ENCODE data around the gene SNED1.
"Not testable (repeated sequence)": the region's sequence is repeated elsewhere in the genome, so short reads cannot be mapped to it uniquely, and the experiment has no call there.

The SNED1 gene

GRCh38 chr2:241094924-241095420 lies 96.6 kb downstream of the SNED1 start:
- H3K4me1 ChIP-seq (ENCODE audit: control insufficient read depth, insufficient read depth, low read length, unreplicated experiment) = peaks cover 1% of the 10 kb centered on the region
- no peak overlapping the region for H2AFZ ChIP-seq (ENCODE audit: low read length, unreplicated experiment)
- H3K79me2 ChIP-seq (ENCODE audit: control insufficient read depth, insufficient read depth, low read length, unreplicated experiment) = peaks cover 11% of the 10 kb centered on the region
- peaks cover 14% of the 10 kb centered on the region for H3K36me3 ChIP-seq (ENCODE audit: insufficient read depth, low read length)
- no peaks in the 10 kb centered on the region for H3K27me3 ChIP-seq (ENCODE audit: insufficient read depth, low read length)
- no peak overlapping the region for H3K27ac ChIP-seq (ENCODE audit: low read depth, low read length)
- no peak overlapping the region for H3K4me3 ChIP-seq (ENCODE audit: low read depth, low read length)

- Histone ChIP-seq H3K79me2 (ENCODE audit: control insufficient read depth, insufficient read depth, low read length, unreplicated experiment) (peaks cover 17% of the 10 kb centered on the region), H3K36me3 (ENCODE audit: insufficient read depth, low read length) (peaks cover 14% of the 10 kb centered on the region), H3K4me3 (ENCODE audit: low read depth, low read length) (no peak overlapping the region), H3K4me1 (ENCODE audit: control insufficient read depth, insufficient read depth, low read length, unreplicated experiment) (peaks cover 4% of the 10 kb centered on the region), H2AFZ (ENCODE audit: low read length, unreplicated experiment) (no peak overlapping the region), H3K27ac (ENCODE audit: low read depth, low read length) (no peak overlapping the region), H3K27me3 (ENCODE audit: insufficient read depth, low read length) (no peaks in the 10 kb centered on the region)
These were observed 97.3 kb downstream of the SNED1 start for GRCh38 chr2:241095594-241096290.

GRCh38 chr2:241096979-241097378 lies 98.6 kb downstream of the SNED1 start:
- Histone ChIP-seq H3K4me1 (ENCODE audit: control insufficient read depth, insufficient read depth, low read length, unreplicated experiment) (peaks cover 9% of the 10 kb centered on the region), H2AFZ (ENCODE audit: low read length, unreplicated experiment) (no peak overlapping the region), H3K36me3 (ENCODE audit: insufficient read depth, low read length) (peaks cover 14% of the 10 kb centered on the region), H3K27ac (ENCODE audit: low read depth, low read length) (no peak overlapping the region), H3K27me3 (ENCODE audit: insufficient read depth, low read length) (no peaks in the 10 kb centered on the region), H3K79me2 (ENCODE audit: control insufficient read depth, insufficient read depth, low read length, unreplicated experiment) (peaks cover 29% of the 10 kb centered on the region), H3K4me3 (ENCODE audit: low read depth, low read length) (no peak overlapping the region)

GRCh38 chr2:241099246-241099645 lies 100.8 kb downstream of the SNED1 start:
- Histone ChIP-seq H3K36me3 (ENCODE audit: insufficient read depth, low read length) (peaks cover 14% of the 10 kb centered on the region), H3K4me1 (ENCODE audit: control insufficient read depth, insufficient read depth, low read length, unreplicated experiment) (peaks cover 9% of the 10 kb centered on the region), H3K79me2 (ENCODE audit: control insufficient read depth, insufficient read depth, low read length, unreplicated experiment) (peaks cover 36% of the 10 kb centered on the region), H3K27ac (ENCODE audit: low read depth, low read length) (no peak overlapping the region), H3K4me3 (ENCODE audit: low read depth, low read length) (no peak overlapping the region), H3K27me3 (ENCODE audit: insufficient read depth, low read length) (no peaks in the 10 kb centered on the region), H2AFZ (ENCODE audit: low read length, unreplicated experiment) (no peak overlapping the region)

- Histone ChIP-seq H3K36me3 (ENCODE audit: insufficient read depth, low read length) (no peaks in the 10 kb centered on the region), H3K27me3 (ENCODE audit: insufficient read depth, low read length) (no peaks in the 10 kb centered on the region), H3K4me1 (ENCODE audit: control insufficient read depth, insufficient read depth, low read length, unreplicated experiment) (peaks cover 9% of the 10 kb centered on the region), H3K27ac (ENCODE audit: low read depth, low read length) (peak within 1 kb of the TSS; percentile 25; the same call in 1 of the 2 replicates), H2AFZ (ENCODE audit: low read length, unreplicated experiment) (peak within 1 kb of the TSS; percentile 89), H3K79me2 (ENCODE audit: control insufficient read depth, insufficient read depth, low read length, unreplicated experiment) (peaks cover 36% of the 10 kb centered on the region), H3K4me3 (ENCODE audit: low read depth, low read length) (peak within 1 kb of the TSS; percentile 96)
These were observed 103.9 kb downstream of the SNED1 start, which contains the start of gene MTERF4 for GRCh38 chr2:241102239-241102803. TSS of gene MTERF4 (minus strand) at chr2:241102287. CDS start at chr2:241102273, 14 bp downstream.

- Histone ChIP-seq H2AFZ (ENCODE audit: low read length, unreplicated experiment) (peak overlapping the region; percentile 89), H3K79me2 (ENCODE audit: control insufficient read depth, insufficient read depth, low read length, unreplicated experiment) (peaks cover 36% of the 10 kb centered on the region), H3K4me3 (ENCODE audit: low read depth, low read length) (peak overlapping the region; percentile 96), H3K27ac (ENCODE audit: low read depth, low read length) (no peak overlapping the region), H3K27me3 (ENCODE audit: insufficient read depth, low read length) (no peaks in the 10 kb centered on the region), H3K4me1 (ENCODE audit: control insufficient read depth, insufficient read depth, low read length, unreplicated experiment) (peaks cover 9% of the 10 kb centered on the region), H3K36me3 (ENCODE audit: insufficient read depth, low read length) (no peaks in the 10 kb centered on the region)
These were observed 104.8 kb downstream of the SNED1 start for GRCh38 chr2:241103176-241103595.

GRCh38 chr2:241104611-241105010 lies 106.2 kb downstream of the SNED1 start:
- H2AFZ ChIP-seq (ENCODE audit: low read length, unreplicated experiment); H3K4me1 ChIP-seq (ENCODE audit: control insufficient read depth, insufficient read depth, low read length, unreplicated experiment); H3K27ac ChIP-seq (ENCODE audit: low read depth, low read length); H3K4me3 ChIP-seq (ENCODE audit: low read depth, low read length); H3K27me3 ChIP-seq (ENCODE audit: insufficient read depth, low read length); H3K36me3 ChIP-seq (ENCODE audit: insufficient read depth, low read length): not testable (repeated sequence)
- peaks cover 27% of the 10 kb centered on the region for H3K79me2 ChIP-seq (ENCODE audit: control insufficient read depth, insufficient read depth, low read length, unreplicated experiment)

GRCh38 chr2:241105641-241106040 lies 107.2 kb downstream of the SNED1 start:
- H2AFZ ChIP-seq (ENCODE audit: low read length, unreplicated experiment) = no peak overlapping the region

GRCh38 chr2:241107031-241107783 lies 108.8 kb downstream of the SNED1 start:
- Histone ChIP-seq H3K27ac (ENCODE audit: low read depth, low read length) (no peak overlapping the region), H3K27me3 (ENCODE audit: insufficient read depth, low read length) (no peaks in the 10 kb centered on the region), H3K79me2 (ENCODE audit: control insufficient read depth, insufficient read depth, low read length, unreplicated experiment) (peaks cover 6% of the 10 kb centered on the region), H3K4me3 (ENCODE audit: low read depth, low read length) (no peak overlapping the region), H2AFZ (ENCODE audit: low read length, unreplicated experiment) (no peak overlapping the region), H3K36me3 (ENCODE audit: insufficient read depth, low read length) (no peaks in the 10 kb centered on the region), H3K4me1 (ENCODE audit: control insufficient read depth, insufficient read depth, low read length, unreplicated experiment) (no peaks in the 10 kb centered on the region)

More at GRCh38 chr2:241105641-241106040, 107.2 kb downstream of the SNED1 start:
- no peaks in the 10 kb centered on the region for H3K27me3 ChIP-seq (ENCODE audit: insufficient read depth, low read length)
- no peak overlapping the region for H3K4me3 ChIP-seq (ENCODE audit: low read depth, low read length)
- H3K36me3 ChIP-seq (ENCODE audit: insufficient read depth, low read length) = no peaks in the 10 kb centered on the region
- H3K79me2 ChIP-seq (ENCODE audit: control insufficient read depth, insufficient read depth, low read length, unreplicated experiment) = peaks cover 20% of the 10 kb centered on the region
- peaks cover 5% of the 10 kb centered on the region for H3K4me1 ChIP-seq (ENCODE audit: control insufficient read depth, insufficient read depth, low read length, unreplicated experiment)
- no peak overlapping the region for H3K27ac ChIP-seq (ENCODE audit: low read depth, low read length)

GRCh38 chr2:241108271-241109209 lies 110.1 kb downstream of the SNED1 start:
- no peak overlapping the region for H3K4me3 ChIP-seq (ENCODE audit: low read depth, low read length)
- H3K36me3 ChIP-seq (ENCODE audit: insufficient read depth, low read length) = no peaks in the 10 kb centered on the region
- no peaks in the 10 kb centered on the region for H3K4me1 ChIP-seq (ENCODE audit: control insufficient read depth, insufficient read depth, low read length, unreplicated experiment)
- H3K27me3 ChIP-seq (ENCODE audit: insufficient read depth, low read length) = no peaks in the 10 kb centered on the region
- H2AFZ ChIP-seq (ENCODE audit: low read length, unreplicated experiment) = no peak overlapping the region
- no peaks in the 10 kb centered on the region for H3K79me2 ChIP-seq (ENCODE audit: control insufficient read depth, insufficient read depth, low read length, unreplicated experiment)
- H3K27ac ChIP-seq (ENCODE audit: low read depth, low read length) = no peak overlapping the region

Measured in ACC112 (cell line).